ENCODE data around the gene MAST4.

DNA sequence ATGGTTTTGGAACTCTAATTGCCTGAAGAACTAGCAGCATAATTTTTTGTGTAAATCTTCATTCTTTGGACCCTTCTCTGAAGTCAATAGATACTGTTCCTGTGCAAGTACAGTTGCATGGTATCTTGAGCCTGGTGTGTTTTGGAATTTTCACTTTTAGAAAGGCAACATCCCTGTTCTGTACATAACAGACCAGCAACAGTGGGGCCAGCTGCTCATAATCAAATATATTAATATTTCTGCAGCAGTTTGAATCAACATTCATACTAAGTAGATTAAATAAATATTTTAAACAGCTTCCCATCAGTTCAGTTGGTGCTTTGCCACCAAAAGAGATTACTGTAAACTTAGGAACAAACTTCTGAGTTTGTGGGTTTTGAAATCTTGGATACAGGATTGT is 502.5 kb downstream of the MAST4 start:
- TF ChIP-seq POLR2AphosphoS5 (IDR thresholded peaks at IDR 0.05; ENCODE audit: low read depth, low read length), result no peak
- no peak for TF ChIP-seq POLR2A (IDR thresholded peaks at IDR 0.05; ENCODE audit: low read depth, low read length)
- TF ChIP-seq TAF1 (IDR thresholded peaks at IDR 0.05; ENCODE audit: low read depth, low read length), result no peak
- no peak for TF ChIP-seq SPI1 (IDR thresholded peaks at IDR 0.05; ENCODE audit: low read depth, low read length)

Data from GM12891 (cell line).